Measurements from ENCODE around the gene SCYL1. TPM values are rescaled to one million over a fixed set of nuclear protein-coding genes. Genes with fewer than 3 reads are reported as not detected.

SCYL1 gene
- total RNA-seq, 2 experiments from 2014 or later, result 56.8 to 62.9 TPM

- no TSS peak for BruUV-seq (replicated peaks)
- Histone ChIP-seq H4K20me1 (ENCODE audit: insufficient read depth, low read length) (no peaks in the 10 kb centered on the region), H3K27ac (ENCODE audit: low read depth, low read length, poor library complexity, severe bottlenecking) (peak overlapping the region; percentile 65), H3K4me1 (ENCODE audit: insufficient read depth, low read length, poor library complexity, severe bottlenecking) (peaks cover 62% of the 10 kb centered on the region), H3K36me3 (ENCODE audit: insufficient read depth, low read length) (no peaks in the 10 kb centered on the region), H3K9me3 (ENCODE audit: low read length) (no peaks in the 10 kb centered on the region), H3K9me2 (ENCODE audit: insufficient read depth, low read length) (no peaks in the 10 kb centered on the region), H3K79me2 (ENCODE audit: insufficient read depth, low read depth, low read length) (no peaks in the 10 kb centered on the region), H3K4me2 (ENCODE audit: low read length) (peak overlapping the region; percentile 60), H2AFZ (ENCODE audit: low read length) (peak overlapping the region; percentile 71), H3K4me3 (ENCODE audit: low read depth, low read length, poor library complexity, severe bottlenecking) (peak overlapping the region; percentile 37)
- ChIA-PET CTCF (ENCODE audit: unreplicated experiment) (interaction anchor here (0.6 to 2.2 kb wide), 8 partner anchors 8 to 108 kb away, joined by 3 to 9 read pairs (median 4); partner anchors contain the start of genes NEAT1 and SCYL1), POLR2A (interaction anchor here (1.1 to 11.1 kb wide), 6 partner anchors 10 to 71 kb away, joined by 3 to 199 read pairs (median 30); partner anchors contain the start of genes MALAT1 and NEAT1)
- peak; percentile 80 for DNase-seq (ENCODE audit: low spot score)
- TF ChIP-seq EZH2phosphoT487 (IDR thresholded peaks at IDR 0.05; ENCODE audit: borderline replicate concordance, low read depth, low read length), result no peak
- TF ChIP-seq, protein P1, sequence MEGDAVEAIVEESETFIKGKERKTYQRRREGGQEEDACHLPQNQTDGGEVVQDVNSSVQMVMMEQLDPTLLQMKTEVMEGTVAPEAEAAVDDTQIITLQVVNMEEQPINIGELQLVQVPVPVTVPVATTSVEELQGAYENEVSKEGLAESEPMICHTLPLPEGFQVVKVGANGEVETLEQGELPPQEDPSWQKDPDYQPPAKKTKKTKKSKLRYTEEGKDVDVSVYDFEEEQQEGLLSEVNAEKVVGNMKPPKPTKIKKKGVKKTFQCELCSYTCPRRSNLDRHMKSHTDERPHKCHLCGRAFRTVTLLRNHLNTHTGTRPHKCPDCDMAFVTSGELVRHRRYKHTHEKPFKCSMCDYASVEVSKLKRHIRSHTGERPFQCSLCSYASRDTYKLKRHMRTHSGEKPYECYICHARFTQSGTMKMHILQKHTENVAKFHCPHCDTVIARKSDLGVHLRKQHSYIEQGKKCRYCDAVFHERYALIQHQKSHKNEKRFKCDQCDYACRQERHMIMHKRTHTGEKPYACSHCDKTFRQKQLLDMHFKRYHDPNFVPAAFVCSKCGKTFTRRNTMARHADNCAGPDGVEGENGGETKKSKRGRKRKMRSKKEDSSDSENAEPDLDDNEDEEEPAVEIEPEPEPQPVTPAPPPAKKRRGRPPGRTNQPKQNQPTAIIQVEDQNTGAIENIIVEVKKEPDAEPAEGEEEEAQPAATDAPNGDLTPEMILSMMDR (conservative IDR thresholded peaks at IDR 0.05; ENCODE audit: low read length), result peak; percentile 71
- intact Hi-C loops (cut with micrococcal nuclease; ENCODE audit: unreplicated experiment), result no loop called here
Measured at GRCh38 chr11:65487467-65488272, 37.2 kb upstream of the SCYL1 start.

GRCh38 chr11:65488273-65489034 is 36.4 kb upstream of the SCYL1 start:
- H3K9me3 ChIP-seq (ENCODE audit: low read length), result no peaks in the 10 kb centered on the region
- DNase-seq (ENCODE audit: low spot score), result peak; percentile 63
- H3K4me1 ChIP-seq (ENCODE audit: insufficient read depth, low read length, poor library complexity, severe bottlenecking), result peaks cover 70% of the 10 kb centered on the region
- peak overlapping the region; percentile 60 for H3K4me2 ChIP-seq (ENCODE audit: low read length)
- BruUV-seq (replicated peaks), result no TSS peak
- no peaks in the 10 kb centered on the region for H4K20me1 ChIP-seq (ENCODE audit: insufficient read depth, low read length)
- H2AFZ ChIP-seq (ENCODE audit: low read length), result peak overlapping the region; percentile 71
- POLR2A ChIA-PET, result interaction anchor here (0.5 to 11.1 kb wide), 8 partner anchors 11 to 81 kb away, joined by 3 to 199 read pairs (median 16); partner anchors contain the start of genes MALAT1 and NEAT1
- H3K4me3 ChIP-seq (ENCODE audit: low read depth, low read length, poor library complexity, severe bottlenecking), result peak overlapping the region; percentile 37
- intact Hi-C loops (cut with micrococcal nuclease; ENCODE audit: unreplicated experiment), result no loop called here
- TF ChIP-seq, protein P1 (conservative IDR thresholded peaks at IDR 0.05; ENCODE audit: low read length), result 0 out of 2 replicates have a peak, but pooled peaks have one; percentile 15
- TF ChIP-seq EZH2phosphoT487 (IDR thresholded peaks at IDR 0.05; ENCODE audit: borderline replicate concordance, low read depth, low read length), result no peak
- peak overlapping the region; percentile 65 for H3K27ac ChIP-seq (ENCODE audit: low read depth, low read length, poor library complexity, severe bottlenecking)
- H3K79me2 ChIP-seq (ENCODE audit: insufficient read depth, low read depth, low read length), result no peaks in the 10 kb centered on the region
- CTCF ChIA-PET (ENCODE audit: unreplicated experiment), result interaction anchor here (0.8 to 2.2 kb wide), 6 partner anchors 8 to 67 kb away, joined by 3 to 9 read pairs (median 4); partner anchors contain the start of genes NEAT1 and SCYL1
- no peaks in the 10 kb centered on the region for H3K9me2 ChIP-seq (ENCODE audit: insufficient read depth, low read length)
- no peaks in the 10 kb centered on the region for H3K36me3 ChIP-seq (ENCODE audit: insufficient read depth, low read length)
